Limb (tissue), 2 donors: Measurements from ENCODE around the gene VEGFD.

Source experiments
- DNase-seq, 2 donors: peaks; one replicate each; pipeline ENCODE4 v3.0.0-alpha.2; 2016; ENCODE audit errors: extremely low spot score in 2 of 2

VEGFD gene, protein sequence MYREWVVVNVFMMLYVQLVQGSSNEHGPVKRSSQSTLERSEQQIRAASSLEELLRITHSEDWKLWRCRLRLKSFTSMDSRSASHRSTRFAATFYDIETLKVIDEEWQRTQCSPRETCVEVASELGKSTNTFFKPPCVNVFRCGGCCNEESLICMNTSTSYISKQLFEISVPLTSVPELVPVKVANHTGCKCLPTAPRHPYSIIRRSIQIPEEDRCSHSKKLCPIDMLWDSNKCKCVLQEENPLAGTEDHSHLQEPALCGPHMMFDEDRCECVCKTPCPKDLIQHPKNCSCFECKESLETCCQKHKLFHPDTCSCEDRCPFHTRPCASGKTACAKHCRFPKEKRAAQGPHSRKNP

DNA sequence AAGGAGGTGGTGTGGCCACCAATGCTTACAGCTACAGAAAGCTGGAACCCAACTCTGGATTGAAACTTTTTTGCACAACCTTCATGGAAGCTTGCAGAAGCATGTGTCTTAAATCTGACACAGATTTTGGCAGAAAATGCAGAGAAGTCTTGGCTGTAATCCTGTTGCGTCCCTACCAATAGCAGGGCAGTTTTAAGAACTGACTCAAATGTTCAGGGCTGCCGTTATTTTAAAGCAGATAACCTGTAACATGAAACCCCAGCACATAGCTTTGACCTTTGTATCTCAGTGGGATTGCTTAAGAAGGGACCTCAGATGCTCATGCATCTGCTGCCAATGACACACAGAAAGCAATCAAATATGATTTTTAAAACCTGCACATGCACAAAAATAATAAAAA, at the start of gene VEGFD:
Gene VEGFD (minus strand): TSS at position 110 of the 400 bp plus-strand sequence. CDS start 467 bp downstream, outside the sequence.
- peak in 1 of 2 donors; percentile 10 for DNase-seq

DNA sequence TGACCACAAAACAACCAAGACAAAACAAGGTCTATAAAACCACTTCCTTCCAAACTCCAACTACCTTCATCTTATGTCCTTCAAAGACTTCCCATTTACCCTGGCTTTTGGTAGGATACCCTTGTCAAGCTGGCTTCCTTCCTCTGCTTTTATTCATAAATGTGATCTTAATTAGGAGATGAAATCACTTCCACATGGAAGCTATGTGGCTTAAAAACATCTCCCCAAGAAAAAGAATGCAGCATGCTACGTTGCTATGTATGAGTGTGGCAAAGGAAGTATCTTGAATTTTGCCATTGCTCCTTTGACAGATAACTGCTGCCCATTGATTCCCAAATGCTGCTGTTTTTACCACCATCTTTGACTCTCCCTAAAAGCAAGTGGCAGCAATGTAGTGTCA, 46.4 kb upstream of the VEGFD start:
- no peak for DNase-seq

DNA sequence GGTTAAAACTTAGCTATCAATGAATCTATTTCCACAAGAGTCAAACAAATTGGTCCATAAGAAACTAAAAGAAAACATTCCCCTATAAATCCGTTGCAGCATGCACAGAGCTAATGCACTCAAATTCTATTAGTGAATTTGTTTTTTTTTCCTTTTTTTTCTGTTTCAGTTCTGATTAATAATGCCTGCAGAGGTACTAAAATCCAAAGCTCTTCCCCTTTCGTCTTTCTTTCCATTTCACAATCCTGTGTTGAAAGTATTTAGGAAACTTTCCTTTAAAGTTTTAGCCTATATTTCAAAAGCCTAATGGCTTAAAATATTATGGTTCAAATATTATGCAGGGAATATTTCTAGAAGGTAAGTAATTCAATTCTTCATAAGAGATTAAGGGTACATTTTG, 45.9 kb upstream of the VEGFD start:
- DNase-seq, result no peak

DNA sequence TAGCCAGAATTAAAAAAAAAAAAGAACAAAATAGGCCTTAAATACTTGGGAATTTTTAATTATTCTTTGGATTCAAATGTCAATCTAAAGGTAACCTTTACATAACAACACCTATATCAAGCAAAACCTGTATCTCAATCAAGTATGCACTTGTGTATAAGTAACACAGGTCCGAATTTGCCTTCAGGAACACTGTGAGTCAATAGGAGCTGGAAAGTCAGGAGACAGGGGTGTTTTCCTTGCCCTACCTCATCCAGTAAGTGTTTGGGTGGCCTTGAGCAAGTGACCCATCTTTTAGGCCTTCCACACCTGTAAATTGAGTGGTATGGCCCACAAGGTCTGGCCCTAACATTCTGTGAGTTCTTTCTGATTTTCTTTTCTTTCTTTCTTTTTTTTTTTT, 40.8 kb upstream of the VEGFD start:
- no peak for DNase-seq

DNA sequence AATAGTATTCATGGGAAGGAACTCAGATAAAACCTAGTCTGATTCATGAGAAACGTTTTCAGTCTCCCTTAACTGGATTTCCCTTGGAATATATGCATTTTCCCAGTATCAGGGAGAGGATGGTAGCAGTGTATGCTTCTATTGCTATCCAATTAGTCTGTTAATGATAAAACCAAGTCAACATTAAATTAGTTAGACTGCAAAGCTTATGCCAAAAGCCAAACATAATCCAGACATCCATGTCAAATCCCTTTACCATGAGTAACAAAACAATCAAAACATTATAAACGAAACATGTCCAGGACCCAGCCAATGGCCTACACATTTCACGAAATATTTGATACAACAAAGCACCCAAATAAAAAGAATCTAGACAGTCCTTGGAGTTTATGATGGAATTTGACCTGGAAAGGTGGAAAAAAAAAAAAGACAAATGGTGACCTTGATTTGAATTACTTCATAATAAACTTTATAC, 34.5 kb upstream of the VEGFD start:
- no peak for DNase-seq

DNA sequence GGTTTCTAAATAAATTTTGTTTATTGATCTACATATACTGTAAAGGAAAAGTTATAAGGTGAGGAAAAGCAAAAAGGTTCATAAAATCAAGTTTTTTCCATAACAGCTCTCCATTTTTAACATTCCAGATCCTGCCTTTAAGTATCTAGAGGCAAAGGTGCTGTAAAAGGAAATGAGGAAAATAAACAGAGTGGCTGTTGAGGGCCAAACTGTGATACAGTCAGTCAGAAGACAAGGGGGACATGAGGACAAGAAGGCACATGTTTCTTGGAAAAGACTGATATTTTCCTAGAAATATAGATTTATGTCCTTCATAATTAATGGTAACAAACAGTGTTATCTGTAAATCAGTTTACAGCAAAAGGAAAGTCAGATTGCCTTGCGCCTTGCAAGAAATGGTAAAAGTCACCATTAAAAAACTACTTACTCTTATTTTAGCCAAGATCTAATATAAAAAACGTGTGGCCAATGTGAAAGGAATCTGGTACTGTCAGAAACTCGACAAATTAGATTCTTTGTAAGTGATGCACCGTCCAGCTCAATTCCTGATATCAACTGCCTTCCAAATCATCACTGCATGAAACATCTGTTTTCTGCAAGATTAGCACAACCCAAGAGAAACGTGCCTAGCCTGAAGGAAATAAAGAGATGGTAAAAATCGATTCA, 34.0 kb upstream of the VEGFD start:
- no peak for DNase-seq

DNA sequence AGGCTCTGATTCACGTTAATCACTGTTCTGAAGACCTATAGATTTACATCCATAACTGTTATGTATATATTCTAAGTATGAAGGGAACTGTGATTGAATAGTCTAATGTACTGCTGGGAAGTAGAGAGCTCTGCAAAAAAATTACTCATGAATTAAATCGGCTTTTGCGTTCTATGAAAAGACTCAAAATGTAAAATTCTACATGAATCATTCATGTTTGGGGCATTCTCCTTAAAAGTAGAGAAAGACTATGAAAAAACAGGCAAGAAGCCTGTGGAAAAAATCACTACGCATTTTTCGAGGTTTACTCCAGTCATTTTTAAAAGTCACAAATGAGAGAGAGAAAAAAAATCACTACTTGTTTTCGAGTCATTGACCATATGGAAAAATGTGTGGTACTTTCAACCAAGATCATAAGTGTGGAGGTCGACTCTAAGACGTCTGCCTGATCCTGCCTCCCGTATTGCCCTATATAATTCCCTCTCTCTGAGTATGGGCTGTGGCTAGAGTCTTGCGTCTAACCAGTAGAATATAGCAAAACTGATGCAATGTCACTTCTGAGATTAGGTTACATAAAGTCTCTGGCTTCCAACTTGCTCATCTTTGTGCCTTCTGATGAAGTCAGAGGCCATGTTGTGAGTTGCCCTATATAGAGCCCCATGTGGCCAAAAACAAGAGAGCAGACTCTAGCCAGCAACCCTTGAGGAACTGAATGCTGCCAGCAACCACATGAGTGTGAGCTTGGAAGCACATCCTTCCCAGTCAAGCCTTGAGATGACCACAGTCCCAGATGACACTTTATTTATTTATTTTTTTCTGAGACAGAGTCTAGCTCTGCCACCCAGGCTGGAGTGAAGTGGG, 32.1 kb upstream of the VEGFD start:
- DNase-seq, result no peak

DNA sequence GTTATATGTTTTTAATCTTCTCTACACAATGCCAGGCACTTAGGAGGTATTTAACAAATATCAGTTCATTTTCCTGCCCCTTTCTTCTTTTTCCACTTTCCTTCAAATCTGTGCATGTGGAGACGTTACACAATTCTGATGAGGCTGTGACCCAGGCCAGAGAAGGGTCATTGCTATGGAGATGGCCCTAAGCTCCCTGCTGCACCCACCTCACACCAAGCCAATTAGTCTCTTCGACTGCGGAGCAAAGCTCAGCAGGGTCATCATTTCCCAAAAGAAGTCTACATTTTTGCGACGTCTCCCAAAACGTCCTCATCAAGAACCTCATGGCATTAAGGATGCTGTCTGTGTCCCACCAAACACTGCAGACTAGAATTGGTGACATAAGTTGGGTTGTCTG, 28.9 kb upstream of the VEGFD start:
- no peak for DNase-seq

DNA sequence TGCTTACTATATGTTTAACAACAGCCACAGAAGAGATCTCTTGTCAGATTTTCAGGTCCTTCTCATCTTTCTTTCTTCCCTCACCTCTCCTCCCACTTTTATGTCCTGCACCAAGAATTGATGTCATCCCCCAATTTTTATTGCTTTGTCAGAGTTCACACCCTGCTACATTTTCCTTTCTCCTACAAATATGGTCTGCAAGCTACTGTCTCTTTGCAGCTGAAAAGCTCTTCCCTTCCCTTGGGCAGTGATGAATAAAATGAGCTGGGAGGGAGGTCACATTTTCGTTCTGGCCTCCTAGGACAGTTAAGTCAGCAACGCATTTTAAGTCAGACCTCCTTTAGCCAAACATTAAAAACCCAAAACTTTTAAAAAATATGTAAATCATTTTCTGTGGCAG, 26.7 kb upstream of the VEGFD start:
- DNase-seq, result no peak

DNA sequence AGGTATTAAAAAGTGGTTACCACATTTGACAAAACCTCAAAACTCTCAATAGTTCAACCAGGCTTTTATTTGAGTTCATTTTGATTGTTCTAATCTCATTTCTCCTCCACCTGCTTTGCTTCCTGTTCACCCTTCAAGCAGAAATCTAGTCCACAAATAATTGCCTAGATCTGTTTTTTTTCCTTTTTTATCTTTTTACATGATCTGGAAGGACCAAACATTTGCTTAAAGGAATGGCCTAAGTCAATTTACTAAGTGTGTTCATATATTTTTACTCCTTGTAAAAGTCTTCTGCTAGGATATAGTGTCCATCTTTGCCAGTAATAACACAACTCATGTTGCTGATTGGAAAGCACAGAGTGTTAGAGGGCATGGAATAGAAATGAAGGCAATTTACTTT, 26.2 kb upstream of the VEGFD start:
- no peak for DNase-seq

DNA sequence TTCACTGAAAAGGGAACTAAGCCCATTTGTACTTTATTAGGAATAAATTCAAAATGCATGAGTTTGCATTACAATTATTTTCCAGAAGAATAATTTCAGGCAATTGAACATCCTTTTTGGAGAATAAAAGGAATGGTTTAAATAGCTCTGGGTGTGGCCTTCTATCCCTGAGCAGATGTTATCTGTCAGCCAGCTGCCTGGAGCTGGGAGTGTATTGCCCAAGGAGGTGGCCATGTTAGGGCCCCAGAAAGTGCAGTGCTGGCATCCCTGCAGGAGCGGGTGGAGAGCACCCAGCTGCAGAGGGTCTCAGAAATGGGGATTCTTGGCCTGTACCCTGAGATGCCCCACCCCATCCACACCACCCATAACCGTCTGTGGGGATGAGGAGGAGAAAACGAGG, 21.6 kb upstream of the VEGFD start:
- no peak for DNase-seq

DNA sequence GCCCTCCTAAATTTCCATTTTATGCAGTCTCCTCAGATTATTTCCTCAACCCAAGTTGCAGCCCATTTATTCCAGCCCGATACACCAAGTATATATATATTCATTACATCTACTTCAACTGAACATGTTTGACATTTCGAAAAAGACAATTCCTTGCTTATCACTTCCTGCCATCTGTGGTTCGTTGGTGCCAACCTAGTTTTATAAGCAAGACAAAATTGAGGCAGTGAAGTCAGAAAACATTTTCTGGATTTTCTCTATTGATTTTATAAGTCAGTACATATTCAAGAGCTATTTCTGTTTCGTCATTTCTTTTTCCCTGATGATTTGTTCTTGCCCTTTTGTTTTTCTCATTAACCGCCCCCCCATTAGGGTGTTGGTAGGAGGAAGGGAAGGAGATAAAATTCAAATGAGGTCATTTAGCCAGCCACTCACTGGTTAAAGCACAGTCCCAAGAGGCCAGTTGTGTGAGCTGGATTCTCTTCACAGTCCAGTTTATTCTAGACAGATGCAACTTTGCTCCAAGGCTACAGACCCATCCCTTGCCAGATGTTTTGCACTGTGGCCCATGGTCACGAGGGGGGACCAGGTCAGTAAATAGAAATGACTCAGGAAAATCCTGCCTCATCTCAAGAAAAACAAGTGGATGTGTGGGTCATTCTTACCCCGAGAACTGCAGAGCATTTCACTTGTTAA, 20.3 kb upstream of the VEGFD start:
- no peak for DNase-seq

DNA sequence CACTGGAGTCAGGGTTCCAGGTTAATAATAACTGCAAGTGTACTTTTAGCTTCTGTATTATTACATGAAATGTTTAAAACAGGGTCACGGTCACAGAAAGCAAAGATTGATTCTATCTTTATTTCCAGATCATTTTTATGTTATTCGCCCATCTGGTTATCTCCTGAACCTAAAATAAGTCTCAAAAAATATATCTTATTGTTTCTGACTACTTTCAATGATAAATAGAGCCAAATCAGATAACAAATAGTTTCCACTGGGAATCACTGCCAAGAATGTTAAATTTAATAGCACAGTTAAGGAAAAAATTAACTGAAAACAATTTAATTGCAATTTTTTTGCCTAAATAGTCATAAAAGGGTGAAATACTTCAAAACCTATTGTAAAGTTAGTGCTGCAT, 17.2 kb upstream of the VEGFD start:
- DNase-seq, result no peak

DNA sequence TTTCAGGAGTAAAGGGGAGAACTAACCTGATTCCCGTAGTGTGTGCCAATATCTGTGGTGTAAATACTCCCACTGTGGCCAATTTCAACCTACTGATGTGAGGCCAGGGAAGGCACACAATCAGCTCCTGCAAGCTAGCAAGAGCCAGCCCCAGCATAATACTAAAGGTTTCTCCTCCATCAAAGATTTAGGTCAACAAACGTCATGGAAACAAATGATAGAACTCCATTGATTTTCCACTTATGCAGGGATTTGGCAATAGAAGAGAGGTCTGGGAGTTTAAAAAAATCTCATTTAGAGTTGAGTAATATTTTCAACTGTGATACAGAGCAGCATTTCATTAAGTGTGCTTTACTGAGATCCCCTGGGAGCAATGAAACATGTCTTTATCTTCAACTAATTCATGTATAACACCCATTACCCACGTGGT, 15.8 kb upstream of the VEGFD start:
- no peak for DNase-seq

DNA sequence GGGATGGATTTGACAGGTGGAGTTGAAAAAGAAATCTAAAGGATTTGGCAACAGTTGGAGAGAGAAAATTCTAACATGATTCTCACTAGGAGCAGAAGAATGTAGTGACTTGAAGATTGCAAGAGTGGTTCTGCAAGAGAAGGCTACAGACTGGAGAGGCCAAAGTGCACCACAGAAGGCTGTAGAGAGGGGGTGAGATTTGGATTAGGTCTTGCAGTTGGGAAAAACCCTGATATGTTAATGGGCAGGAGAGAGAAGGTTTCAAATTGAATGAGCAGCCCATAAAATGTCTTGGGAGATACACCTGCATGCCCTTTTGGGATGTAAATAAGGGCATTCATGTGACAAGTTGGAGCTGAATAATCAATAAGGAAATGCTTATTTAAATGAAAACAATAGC, 14.7 kb upstream of the VEGFD start:
- DNase-seq, result no peak

DNA sequence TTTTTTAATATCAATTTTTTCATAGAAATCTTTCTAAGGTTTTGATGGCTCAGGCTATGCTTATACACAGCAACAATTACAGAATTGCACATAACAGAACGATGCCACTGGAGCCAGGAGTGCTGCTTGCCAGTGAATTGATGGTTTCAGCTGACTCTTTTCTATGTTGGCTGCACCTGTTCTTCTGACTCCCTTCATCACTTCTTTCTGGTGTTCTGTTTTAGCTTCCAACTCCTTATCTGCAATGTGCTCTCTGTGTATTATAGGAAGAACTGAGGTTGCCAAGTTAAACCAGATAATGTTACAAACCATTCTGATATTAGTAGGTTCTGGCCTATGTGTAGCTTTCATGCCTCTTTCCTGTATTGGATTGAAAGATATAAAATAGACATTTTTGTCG, 11.6 kb upstream of the VEGFD start:
- no peak for DNase-seq

DNA sequence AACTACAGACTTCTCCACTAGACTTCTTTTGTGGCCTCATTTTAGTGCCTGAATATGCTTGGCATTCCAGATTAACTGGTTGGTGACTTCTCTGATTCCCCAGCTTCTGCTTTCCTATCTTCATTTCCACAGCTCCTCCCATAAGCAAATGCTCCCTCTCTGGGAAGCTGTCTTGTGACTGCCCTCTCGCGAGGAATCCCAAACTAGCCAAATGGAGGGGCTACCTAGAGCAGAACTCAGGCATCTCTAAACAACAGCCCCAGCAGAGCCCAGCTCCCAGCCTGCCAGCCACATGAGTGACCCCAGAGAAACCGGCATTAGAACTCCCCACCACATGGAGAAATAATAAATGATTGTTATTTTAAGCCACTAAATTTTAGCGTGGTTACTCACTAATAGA, 7.6 kb upstream of the VEGFD start:
- no peak for DNase-seq

DNA sequence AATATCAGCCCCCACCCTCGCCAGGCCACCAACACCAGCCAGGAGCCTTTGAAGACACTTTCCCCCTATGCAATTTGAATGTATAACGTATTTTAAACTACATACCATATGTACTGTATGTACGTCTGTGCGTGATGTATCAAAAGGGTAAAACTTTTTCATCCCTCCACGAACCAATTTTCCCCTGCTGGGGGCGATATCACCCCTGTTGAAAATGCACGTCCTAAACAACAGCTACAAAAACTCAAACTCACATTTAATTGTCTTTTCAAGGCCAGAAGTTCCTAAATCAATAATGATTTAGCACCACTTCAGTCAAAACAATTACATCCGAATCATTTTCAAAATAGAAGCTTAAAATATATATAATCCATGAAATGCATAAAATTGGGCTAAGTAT, 1.4 kb downstream of the VEGFD start:
- DNase-seq, result no peak

DNA sequence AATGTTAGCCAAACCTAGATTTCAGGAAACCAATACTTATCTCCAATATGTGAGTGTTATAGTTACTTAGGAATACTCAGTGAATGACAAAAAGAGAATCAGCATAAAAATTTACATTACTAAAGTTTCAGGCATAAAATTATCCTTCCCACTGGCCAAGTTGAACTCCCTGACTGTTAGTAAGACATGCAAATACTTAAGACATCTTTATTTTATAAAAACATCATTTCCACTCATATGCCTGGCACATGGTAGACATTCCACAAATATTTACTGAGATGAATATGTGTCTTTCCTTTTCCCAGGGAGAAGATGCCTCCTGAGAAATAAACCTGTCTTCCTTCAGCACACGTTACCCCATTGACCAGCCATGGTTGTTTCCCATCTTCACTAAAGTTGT, 7.3 kb downstream of the VEGFD start:
- DNase-seq, result no peak

DNA sequence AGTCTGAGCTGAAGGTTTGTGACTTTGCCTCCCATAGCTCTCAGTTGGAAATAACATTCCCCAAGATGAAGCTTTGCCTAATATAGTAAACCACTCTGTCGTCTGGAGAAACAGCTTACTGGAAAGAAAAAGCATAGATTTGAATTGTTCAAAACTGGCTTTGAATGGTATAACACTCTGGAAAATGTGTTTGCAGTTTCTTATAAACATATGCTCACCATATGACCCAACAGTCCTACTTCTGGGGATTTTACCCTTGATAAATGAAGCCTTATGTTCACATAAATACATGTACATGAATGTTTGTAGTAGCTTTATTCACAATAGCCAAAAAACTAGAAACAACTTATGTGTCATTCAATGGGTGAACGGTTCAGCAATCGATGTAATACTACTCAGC, 10.2 kb downstream of the VEGFD start:
- DNase-seq, result no peak

DNA sequence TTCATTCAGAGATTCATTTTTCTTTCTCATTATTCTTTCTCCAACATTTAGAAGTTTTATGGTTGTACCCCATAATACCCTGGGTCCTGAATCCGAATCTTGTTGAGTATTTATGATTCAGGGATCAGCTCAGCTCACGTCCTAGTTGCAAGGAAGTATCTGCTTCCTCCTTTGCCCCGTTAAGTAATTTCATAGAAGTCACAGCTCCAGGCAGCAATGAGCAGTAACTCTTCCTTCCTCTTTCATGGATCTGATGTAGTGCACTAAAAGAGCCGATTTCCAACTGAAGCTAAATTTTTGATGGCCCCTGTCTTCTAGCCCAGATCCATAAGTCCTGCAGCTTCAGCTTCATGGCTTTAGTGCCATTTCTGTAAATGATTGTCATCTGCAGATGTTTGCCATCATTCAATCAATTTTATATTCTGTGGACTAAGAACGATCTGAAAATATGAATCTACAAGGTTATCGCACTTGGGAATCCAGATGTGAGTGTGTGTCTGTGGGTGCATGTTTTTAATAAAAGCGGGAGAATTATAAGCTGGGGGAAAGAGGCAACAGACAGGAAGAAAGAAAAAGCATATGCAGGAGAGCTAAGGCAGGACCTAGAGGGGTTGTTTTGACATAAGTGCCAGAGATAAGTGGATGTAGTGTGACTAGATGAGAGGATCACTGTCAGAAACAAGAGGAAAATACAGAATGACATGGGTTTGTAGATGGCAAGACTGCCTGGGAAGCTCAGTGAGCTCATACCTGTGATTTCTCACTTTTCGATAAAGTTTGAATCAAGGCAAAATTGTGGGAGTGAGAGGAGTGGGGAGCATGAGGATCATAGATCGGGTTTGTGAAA, 17.5 kb downstream of the VEGFD start:
- DNase-seq, result no peak
